ENCODE measurements around the gene ST6GALNAC4.
A peak's percentile ranks its signal among the peaks of the same experiment; 100 is the strongest.

The ST6GALNAC4 gene

DNA sequence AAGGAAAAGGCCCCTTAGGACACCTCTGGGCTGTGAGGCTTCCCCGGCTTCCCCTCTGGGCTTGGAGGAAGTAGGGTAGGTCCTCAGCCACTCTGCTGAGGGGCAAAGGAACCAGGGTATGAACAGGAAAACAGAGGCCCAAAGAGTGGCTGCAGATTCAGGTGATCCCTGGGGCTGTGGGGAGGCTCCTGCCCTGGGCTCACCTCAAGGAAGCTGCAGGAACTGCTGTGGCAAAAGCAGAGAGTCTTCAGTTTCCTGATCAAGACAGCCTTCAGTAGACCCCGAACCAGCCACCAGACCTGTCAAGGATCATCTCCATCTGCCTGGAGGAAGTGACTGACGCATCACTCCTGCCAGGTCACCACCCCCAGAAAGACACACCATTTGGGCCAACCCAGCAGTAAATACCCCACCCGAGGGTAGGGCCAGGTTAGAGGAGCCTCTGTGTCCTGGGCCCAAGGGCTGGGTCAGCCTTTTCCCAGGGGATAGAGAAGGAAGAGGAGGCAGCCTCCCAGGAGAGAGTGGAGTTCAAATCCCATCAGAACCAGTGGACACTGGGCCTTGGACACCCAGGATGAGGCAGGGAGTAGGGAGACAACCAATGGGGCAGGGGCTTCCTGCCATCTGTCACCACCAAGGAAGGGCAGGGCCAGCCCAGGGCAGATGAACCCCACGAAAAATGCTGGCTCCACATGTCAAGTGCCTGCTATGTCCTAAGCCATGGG lies 11.7 kb downstream of the ST6GALNAC4 start:
- TF ChIP-seq, protein P1, sequence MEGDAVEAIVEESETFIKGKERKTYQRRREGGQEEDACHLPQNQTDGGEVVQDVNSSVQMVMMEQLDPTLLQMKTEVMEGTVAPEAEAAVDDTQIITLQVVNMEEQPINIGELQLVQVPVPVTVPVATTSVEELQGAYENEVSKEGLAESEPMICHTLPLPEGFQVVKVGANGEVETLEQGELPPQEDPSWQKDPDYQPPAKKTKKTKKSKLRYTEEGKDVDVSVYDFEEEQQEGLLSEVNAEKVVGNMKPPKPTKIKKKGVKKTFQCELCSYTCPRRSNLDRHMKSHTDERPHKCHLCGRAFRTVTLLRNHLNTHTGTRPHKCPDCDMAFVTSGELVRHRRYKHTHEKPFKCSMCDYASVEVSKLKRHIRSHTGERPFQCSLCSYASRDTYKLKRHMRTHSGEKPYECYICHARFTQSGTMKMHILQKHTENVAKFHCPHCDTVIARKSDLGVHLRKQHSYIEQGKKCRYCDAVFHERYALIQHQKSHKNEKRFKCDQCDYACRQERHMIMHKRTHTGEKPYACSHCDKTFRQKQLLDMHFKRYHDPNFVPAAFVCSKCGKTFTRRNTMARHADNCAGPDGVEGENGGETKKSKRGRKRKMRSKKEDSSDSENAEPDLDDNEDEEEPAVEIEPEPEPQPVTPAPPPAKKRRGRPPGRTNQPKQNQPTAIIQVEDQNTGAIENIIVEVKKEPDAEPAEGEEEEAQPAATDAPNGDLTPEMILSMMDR (IDR thresholded peaks at IDR 0.05; ENCODE audit: borderline replicate concordance, insufficient read depth, low read depth, low read length) = no peak
- no peak overlapping the region for H3K4me3 ChIP-seq (ENCODE audit: low read depth, low read length)

DNA sequence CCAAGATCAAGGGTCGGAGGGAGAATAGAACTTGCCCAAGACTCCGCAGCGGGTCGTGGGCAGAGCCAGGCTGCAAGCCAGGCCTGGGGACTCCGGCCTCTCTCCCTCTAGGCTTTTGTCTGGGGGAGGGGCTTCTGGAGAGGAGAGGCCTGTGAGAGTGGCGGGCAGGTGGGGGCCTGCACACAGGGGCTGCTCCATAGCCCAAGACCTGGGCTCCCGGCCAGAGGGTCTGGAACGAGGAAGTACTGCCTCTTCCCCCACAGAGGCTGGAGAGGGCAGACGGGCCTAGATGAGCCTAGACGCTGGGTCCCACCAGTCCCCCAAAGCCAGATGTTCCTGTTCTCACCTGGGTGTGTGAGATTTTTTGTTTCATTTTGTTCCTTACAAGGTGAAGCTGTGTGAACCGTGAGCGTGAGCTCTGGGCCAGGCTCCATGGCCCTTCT lies 12.3 kb downstream of the ST6GALNAC4 start:
- TF ChIP-seq, protein P1 (IDR thresholded peaks at IDR 0.05; ENCODE audit: borderline replicate concordance, insufficient read depth, low read depth, low read length) = no peak
- H3K4me3 ChIP-seq (ENCODE audit: low read depth, low read length) = peak overlapping the region; percentile 21

DNA sequence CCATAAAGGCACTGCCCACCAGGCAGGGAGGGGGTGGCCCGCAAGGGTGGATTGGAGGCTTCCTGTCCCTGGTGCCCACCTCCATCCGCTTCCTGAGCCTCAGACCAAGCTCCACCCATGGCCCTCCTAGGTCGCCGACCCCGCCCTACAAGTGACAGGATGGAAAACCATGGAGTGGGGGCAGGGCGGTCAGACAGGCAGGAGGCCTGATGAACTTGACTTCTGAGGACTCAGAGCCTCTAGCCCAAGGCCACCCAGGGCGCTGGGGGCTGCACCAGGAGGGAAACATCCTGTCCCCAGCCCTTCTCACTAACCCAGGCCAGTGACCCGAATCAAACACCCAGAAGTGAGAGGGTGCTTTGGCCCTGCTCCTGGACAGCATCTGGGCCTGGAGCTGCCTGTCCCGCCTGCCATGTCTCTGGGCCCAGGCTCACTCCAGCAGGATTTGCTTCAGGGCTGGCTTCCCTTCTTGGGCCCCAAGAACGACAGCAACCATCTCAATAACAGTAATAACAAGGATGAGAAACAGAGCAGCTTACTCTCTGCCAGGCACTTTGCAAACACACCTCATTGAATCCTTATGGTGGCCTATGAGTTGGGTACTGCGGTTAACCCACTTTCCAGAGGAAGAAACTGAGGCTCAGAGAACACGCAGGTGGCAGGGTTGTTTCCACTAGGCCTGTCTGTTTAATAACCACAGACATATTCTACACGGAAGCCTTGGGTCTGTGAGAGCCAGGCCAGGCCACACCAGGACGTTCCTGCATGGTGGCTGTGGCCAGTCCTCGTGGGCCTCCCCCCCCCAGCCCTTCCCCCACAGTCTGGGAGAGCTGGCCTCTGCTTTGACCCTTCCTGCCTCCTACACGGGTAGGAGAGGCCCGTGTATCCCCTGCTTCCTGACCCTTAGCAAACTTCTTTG lies 13.0 kb downstream of the ST6GALNAC4 start:
- H3K4me3 ChIP-seq (ENCODE audit: low read depth, low read length) = peak overlapping the region; percentile 11
- TF ChIP-seq, protein P1 (IDR thresholded peaks at IDR 0.05; ENCODE audit: borderline replicate concordance, insufficient read depth, low read depth, low read length) = no peak

DNA sequence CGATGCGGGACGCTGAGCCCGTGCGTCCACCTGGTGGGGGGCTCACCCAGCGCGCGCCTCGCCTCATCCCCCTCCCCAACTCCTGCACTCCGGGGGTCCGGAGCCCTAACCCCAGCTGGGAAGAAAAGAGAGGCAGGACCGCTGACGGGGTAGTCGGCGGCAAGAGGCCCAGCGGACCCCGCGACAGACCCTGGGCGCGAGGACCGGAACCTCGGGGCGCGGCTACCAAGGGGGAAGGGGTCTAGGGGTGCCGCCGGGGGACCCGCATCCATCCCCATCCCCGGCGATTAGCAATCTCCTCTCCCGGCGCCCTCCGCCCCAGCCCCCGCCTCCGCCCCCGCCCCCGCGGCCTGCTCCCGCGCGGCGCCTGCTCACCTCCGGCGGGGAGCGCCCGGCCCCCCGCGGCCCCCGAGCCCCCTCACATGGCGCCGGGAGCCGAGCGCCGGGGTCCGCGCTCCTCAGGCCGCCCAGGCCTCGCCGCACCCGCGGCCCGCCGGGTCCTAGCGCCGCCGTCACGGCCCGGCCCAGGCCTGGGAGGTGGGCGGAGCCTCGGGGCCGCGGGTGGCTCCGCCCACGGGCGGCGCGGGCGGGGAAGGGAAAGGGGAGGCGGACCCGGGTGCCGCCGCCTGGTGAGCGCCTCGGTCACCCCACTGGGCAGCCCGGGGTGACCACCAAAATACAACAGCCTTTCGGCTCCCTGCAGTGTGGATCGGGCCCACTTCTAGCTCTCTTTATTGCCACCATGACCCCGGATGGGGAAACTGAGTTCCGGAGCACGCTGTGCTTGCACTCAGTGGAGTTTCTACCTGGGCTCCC lies 17.5 kb downstream of the ST6GALNAC4 start, which contains the start of gene ST6GALNAC6:
ST6GALNAC6 (minus strand) TSS at position 476 of the 816 bp plus-strand sequence. CDS start 1,622 bp downstream, outside the sequence.
- H3K4me3 ChIP-seq (ENCODE audit: low read depth, low read length) = peak within 1 kb of the TSS; percentile 81
- TF ChIP-seq, protein P1 (IDR thresholded peaks at IDR 0.05; ENCODE audit: borderline replicate concordance, insufficient read depth, low read depth, low read length) = no peak

DNA sequence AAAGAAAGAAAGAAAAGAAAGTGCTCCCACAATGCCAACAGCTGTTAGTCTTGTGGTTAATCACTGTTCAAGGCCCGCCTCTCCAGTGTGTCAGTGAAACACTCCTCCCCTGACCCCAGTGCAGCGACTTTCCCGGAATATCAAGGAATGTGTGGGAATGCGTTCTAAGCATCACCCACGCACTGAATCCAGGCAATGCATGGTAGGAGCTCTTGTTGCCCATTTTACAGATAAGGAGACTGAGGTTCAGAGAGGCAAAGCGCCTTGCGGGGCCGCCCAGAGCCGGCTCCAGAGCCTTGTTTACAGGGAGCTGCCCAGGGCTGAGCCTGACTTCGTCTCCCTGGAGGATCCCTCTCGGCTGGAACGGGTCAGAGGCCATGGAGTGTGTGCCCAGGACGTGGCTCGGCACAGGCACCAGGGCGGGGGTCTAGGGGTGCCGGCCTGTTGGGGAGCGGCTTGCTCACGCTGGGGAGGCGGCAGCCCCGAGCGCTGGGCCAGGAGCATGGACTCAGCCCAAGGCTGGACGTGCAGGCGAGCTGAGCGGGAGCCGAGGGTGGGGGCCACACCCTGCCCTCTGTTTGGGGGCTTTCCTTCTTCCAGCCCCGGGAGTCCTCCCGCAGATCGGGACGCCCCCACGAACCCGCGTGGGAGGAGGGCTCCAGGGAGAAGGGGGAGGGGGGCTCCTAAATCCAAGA lies 18.3 kb downstream of the ST6GALNAC4 start:
- TF ChIP-seq, protein P1 (IDR thresholded peaks at IDR 0.05; ENCODE audit: borderline replicate concordance, insufficient read depth, low read depth, low read length) = no peak
- H3K4me3 ChIP-seq (ENCODE audit: low read depth, low read length) = peak overlapping the region; percentile 81

DNA sequence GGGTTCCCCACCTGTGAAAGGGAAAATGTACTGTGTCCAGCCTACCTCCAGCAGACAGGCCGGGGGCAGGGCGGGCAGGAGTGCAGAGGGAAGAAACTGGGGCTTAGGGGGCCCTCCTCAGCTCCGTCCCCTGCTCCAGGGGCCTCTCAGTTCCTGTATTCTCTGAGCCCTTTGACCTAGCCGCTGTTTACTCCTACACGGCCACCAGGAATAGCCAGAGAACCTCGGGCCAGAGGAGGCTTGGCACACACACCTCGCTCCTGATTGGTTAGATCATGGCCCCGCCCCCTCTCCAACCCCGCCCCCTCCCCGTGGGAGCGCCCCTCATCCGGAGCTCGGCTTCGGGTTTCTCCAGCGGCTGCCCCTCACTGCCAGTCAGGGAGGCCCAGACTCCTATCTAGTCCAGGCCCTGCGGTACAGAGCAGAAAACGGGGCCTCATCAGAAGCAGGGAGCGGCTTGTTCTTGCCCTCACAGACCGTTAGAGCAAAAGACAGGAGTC lies 19.6 kb downstream of the ST6GALNAC4 start:
- TF ChIP-seq, protein P1 (IDR thresholded peaks at IDR 0.05; ENCODE audit: borderline replicate concordance, insufficient read depth, low read depth, low read length) = no peak
- no peak overlapping the region for H3K4me3 ChIP-seq (ENCODE audit: low read depth, low read length)
